ENCODE results near the gene RPL38.

Gene RPL38

GRCh38 chr17:74211141-74211911 lies 7.8 kb downstream of the RPL38 start:
- peak in 3 of 4 experiments; percentile 43 to 51 (median 46) for DNase-seq

GRCh38 chr17:74211912-74212208 lies 8.4 kb downstream of the RPL38 start:
- DNase-seq: no peak

- DNase-seq: peak; percentile 69 to 81 (median 74)
Measured at GRCh38 chr17:74212209-74212912, 8.9 kb downstream of the RPL38 start.

GRCh38 chr17:74212913-74213791 lies 9.7 kb downstream of the RPL38 start, which contains the start of gene TTYH2:
TTYH2 (plus strand) TSS chr17:74213571; CDS start chr17:74213588, 17 bp downstream.
- peak; percentile 94 to 98 (median 96) for DNase-seq

GRCh38 chr17:74213861-74214391 lies 10.4 kb downstream of the RPL38 start:
- peak; percentile 65 to 82 (median 78) for DNase-seq

GRCh38 chr17:74214484-74215341 lies 11.2 kb downstream of the RPL38 start:
- DNase-seq: no peak

GRCh38 chr17:74215342-74215727 lies 11.9 kb downstream of the RPL38 start:
- no peak for DNase-seq

- no peak for DNase-seq
Measured at GRCh38 chr17:74216505-74216904, 13.0 kb downstream of the RPL38 start.

- DNase-seq: peak; percentile 60 to 78 (median 73)
Measured at GRCh38 chr17:74217037-74217730, 13.7 kb downstream of the RPL38 start.

GRCh38 chr17:74217888-74218287 lies 14.4 kb downstream of the RPL38 start:
- peak in 1 of 4 experiments; percentile 20 for DNase-seq

GRCh38 chr17:74218436-74218835 lies 15.0 kb downstream of the RPL38 start:
- no peak for DNase-seq

- peak in 1 of 4 experiments; percentile 38 for DNase-seq
Measured at GRCh38 chr17:74219576-74220133, 16.2 kb downstream of the RPL38 start.

GRCh38 chr17:74220219-74220618 lies 16.7 kb downstream of the RPL38 start:
- DNase-seq: no peak

- DNase-seq: no peak
Measured at GRCh38 chr17:74220946-74221818, 17.7 kb downstream of the RPL38 start.

GRCh38 chr17:74222399-74222798 lies 18.9 kb downstream of the RPL38 start:
- DNase-seq: no peak

- no peak for DNase-seq
Measured at GRCh38 chr17:74223901-74224300, 20.4 kb downstream of the RPL38 start.

- DNase-seq: no peak
Measured at GRCh38 chr17:74224959-74225725, 21.7 kb downstream of the RPL38 start.

- DNase-seq: peak; percentile 37 to 71 (median 52)
Measured at GRCh38 chr17:74226252-74226651, 22.8 kb downstream of the RPL38 start.
